Measurements from ENCODE around the gene SCFD1.
"Not testable (repeated sequence)": the region's sequence is repeated elsewhere in the genome, so short reads cannot be mapped to it uniquely, and the experiment has no call there.

Gene SCFD1, protein sequence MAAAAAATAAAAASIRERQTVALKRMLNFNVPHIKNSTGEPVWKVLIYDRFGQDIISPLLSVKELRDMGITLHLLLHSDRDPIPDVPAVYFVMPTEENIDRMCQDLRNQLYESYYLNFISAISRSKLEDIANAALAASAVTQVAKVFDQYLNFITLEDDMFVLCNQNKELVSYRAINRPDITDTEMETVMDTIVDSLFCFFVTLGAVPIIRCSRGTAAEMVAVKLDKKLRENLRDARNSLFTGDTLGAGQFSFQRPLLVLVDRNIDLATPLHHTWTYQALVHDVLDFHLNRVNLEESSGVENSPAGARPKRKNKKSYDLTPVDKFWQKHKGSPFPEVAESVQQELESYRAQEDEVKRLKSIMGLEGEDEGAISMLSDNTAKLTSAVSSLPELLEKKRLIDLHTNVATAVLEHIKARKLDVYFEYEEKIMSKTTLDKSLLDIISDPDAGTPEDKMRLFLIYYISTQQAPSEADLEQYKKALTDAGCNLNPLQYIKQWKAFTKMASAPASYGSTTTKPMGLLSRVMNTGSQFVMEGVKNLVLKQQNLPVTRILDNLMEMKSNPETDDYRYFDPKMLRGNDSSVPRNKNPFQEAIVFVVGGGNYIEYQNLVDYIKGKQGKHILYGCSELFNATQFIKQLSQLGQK

GRCh38 chr14:30621940-30622830 is at the start of gene SCFD1:
TSS of gene SCFD1 (plus strand) at chr14:30622319. CDS start at chr14:30622339, 20 bp downstream.
- peak in 55 of 56 donors; percentile 52 to 96 (median 89) for DNase-seq

GRCh38 chr14:30572771-30573170 is 49.3 kb upstream of the SCFD1 start:
- no peak for DNase-seq

DNA sequence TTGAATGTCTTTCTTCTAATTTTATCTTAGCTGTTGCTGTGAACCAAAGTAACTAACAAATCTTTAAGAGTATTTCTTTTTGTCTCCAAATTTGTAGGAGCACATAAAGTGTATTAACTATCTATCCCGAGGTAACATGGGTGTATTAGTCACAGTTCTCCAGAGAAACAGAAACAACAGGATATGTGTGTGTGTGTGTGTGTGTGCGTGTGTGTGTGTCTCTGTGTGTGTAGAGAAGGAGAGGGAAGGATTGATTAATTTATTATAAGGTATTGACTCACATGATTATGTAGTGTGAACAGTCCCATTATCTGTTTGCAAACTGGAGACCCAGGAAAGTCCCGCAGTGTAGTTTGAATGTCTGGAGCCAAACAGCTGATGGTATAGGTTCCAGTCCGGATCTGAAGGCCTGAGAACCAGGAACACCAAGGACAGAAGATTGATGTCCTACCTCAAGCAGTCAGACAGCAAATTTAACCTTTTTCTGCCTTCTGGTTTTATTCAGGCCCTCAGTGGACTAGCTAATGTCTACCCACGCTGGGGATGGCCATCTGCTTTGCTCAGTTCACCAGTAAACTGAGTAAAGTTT is 48.8 kb upstream of the SCFD1 start:
- DNase-seq = no peak

DNA sequence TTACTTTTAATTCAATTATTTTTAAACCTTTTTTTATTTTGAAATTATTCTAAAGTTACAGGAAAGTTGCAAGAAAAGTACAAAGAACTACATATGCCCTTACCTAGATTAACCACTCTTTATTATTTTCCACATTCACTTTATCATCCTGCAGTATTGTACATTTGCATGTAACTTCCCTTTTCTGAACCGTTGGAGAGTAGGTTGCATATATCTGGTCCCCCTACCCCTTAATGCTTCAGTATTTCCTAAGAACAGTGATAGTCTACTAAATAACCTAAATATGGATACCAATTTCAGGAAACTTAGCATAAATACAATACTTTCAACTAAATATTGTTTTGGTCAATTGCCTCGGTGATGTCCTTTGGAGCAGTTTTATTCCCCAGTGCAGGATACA is 48.2 kb upstream of the SCFD1 start:
- DNase-seq = no peak

GRCh38 chr14:30574777-30575176 is 47.3 kb upstream of the SCFD1 start:
- DNase-seq = not testable (repeated sequence)

DNA sequence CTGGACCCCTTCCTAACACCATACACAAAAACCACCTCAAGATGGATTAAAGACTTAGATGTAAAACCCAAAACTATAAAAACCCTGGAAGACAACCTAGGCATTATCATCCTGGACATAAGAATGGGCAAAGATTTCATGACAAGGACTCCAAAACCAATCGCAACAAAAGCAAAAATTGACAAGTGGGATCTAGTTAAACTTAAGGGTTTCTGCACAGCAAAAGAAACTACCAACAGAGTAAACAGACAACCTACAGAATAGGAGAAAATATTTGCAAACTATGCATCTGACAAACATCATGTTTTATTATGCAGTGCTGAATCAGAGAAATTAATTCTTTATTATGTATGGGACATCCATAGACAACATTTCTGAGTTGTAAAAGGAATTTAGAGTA is 45.8 kb upstream of the SCFD1 start:
- not testable (repeated sequence) for DNase-seq

DNA sequence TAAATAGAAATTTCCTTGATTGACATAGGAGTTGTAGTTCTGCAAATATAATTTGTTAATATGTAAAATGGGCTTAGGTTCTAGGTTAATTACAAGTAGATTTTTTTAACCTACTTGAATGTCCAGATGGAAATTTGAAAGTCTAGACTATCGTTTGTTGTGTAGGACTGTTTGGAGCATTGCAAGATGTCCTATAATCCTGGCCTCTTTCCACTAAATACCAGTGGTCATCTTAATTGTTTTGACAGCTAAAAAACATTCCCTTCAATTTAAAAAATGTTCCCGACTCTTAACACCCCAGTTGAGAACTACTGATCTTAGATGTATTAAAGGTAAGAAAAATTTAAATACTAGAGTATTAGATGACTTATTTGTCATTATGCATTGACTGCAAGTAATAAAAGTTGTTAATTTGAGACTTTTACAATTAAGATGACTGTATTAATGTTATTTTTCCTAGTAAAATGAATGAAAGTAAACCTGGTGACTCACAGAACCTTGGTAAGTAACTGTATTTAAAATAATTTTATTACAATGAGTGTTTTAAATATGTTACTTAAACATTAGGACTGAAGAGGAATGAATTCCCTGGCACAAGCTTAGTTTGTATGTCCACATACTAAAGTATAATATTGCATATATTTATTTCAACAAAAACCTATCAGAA is 41.4 kb upstream of the SCFD1 start:
- DNase-seq = no peak

DNA sequence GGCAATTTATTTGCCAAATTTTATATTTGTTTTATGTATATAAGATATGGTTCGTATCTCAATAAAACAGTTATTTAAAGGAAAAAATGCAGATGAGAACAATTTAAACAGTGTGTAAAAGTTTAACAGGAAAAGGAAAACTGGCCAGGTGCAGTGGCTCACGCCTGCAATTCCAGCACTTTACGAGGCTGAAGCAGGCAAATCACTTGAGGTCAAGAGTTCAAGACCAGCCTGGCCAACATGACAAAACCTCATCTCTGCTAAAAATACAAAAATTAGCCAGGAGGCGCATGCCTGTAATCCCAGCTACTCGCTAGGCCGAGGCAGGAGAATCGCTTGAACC is 40.9 kb upstream of the SCFD1 start:
- no peak for DNase-seq

DNA sequence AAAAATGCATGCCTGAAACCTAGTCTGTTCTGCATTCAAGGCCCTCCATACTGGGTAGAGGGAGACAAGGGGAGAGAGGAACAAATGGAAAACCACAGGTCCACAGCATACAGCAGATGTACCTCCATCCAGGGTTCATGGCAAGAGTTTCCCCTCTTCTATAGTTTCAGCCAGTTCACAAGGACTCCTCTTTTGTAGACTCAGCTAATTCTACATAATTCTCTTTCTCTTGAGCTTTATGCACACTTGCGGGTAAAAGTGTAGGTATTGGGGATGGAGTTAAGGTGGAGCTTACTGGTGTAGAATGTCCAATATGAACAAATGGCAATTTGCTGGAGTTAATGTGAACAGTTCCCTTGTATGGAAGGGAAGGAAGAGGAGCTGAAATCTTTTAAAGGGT is 39.7 kb upstream of the SCFD1 start:
- no peak for DNase-seq

GRCh38 chr14:30584058-30584630 is 38.0 kb upstream of the SCFD1 start:
- DNase-seq = no peak

- no peak for DNase-seq
These were observed 36.9 kb upstream of the SCFD1 start for GRCh38 chr14:30585204-30585603.

- no peak for DNase-seq
These were observed 35.0 kb upstream of the SCFD1 start for GRCh38 chr14:30587141-30587540.

GRCh38 chr14:30588873-30589272 is 33.2 kb upstream of the SCFD1 start:
- DNase-seq = no peak

DNA sequence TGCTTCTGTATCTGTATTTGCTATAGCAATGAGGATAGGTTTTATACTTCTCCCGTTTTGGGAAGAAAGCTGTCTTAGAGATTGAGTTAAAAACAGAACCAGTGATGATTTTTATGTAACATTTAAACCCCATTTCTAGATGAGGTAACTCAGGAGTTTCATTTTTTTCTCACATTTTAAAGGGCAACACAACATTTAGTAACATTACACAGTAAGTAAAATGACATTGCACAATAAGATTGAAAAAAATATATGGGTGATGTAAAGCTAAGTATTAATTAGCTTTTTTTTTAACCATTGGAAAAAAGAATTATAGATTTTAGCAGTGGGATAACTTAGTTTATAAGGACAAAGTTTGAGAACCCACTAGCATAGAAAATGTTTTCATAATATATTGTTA is 25.2 kb upstream of the SCFD1 start:
- no peak for DNase-seq

DNA sequence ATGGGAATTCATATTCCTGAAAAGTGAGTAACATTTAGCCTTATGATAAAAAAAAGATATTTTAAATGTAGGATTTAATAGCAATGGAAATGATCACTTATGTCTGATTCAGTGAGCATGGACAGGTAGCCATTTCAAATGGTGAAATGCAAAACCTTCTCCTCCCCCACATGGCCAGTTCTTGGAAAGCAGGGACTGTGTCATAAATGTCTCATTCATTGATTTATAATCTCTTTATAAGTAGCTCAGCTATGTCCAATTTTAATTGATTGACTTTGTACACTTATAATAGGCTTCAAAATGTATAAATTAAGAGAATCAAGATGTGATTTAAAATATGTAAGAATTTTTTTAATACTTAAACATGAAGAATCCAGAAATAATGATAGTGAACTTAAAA is 24.6 kb upstream of the SCFD1 start:
- no peak for DNase-seq

DNA sequence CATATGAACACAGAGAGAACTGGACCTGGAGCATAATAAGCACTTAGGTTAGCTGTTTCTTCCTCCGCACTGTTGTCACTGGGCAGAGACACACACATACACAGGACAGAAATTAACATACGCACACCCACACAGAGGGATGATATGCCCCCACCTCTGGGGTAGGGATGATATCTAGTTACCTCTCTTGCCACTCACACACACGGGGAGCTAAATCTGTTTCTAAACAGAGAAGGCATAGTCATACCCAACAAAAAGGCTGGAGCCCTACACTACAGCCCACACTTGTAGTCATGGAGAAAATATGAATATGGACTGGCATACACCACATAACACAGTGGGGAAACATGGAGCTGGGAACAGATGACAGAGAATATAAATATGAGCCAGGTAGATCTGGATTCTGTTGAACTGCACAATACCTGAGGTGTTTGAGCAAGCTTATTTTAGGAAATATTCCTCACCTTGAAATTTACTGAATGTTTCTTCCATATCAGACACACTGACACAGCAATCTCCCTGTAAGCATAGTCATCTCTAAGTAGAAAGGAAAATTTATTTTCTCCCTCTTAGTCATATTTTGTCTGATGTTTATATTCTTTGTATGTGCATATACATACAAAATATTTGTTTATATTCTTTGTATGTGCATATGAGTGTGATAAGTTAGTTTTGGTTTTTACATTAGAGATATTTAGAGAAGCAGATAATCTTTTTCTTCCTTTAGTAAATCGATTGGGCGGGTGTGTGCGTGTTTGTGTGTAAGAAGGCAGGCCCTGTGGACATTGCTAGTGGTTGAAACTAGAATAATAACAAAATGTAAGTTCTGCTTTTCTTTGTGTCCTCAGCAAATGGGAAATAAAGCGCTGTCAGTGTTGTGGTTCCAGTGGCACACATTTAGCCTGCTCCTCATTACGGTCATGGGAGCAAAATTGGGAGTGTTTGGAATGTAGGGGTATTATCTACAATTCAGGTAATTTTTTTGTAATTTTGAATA is 20.9 kb upstream of the SCFD1 start:
- DNase-seq = no peak

DNA sequence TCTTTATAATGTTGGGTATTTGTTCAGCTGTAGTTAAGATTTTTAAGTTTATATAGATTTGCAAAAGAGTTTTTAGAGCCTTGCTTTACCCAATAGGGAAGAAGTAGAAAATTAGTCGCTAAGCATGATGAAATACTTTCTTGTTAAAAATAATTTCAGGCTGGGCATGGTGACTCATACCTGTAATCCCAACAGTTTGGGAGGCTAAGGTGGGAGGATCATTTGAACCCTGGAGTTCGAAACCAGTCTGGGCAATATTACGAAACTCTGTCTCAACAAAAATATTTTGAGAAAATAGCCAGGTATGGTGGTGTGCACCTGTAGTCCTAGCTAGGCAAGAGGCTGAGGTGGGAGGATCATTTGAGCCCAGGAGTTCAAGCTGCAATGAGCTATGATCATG is 18.7 kb upstream of the SCFD1 start:
- DNase-seq = no peak

- not testable (repeated sequence) for DNase-seq
These were observed 17.4 kb upstream of the SCFD1 start for GRCh38 chr14:30604696-30605095.

DNA sequence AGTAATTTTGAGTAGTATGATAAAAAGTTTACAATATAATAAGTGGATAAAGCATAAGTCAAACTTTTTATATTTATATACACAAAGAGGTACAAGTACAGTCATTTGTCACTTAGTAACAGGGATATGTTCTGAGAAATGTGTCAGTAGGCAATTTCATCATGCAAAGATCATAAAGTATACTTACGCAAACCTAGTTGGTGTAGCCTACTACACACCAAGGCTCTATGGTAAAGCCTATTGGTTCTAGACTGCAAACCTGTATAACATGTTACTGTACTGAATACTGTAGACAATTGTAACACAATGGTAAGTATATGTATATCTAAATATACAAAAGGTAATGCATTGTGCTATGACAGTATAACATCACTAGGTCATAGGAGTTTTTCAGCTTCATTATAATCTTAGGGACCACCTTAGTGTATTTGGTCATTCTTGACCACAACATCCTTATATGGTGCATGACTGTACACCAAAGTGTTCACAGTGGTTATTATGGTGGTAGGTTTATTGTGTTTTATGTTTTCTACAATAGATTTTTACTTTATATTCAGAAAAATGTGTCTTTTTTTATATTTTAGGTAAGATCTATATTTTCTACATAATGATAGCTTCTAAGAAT is 14.9 kb upstream of the SCFD1 start:
- DNase-seq = no peak
